MCF 10A (cell line): ENCODE measurements around the gene TEX2. TPM values are rescaled to one million over a fixed set of nuclear protein-coding genes. Genes with fewer than 3 reads are reported as not detected.
A peak's percentile ranks its signal among the peaks of the same experiment; 100 is the strongest.

ENCODE experiments used
- BruUV-seq: library from RNA; stranded (reverse); fragments of 400-500 nt; replicated peaks from 2 replicates; lab custom pipeline; 2021; lab: Mats Ljungman, UMichigan
- CTCF ChIA-PET: fragments of 300-600 bp; sonication (Branson Sonifier 250); formaldehyde crosslinking; extraction: SDS; loops from one replicate; lab custom pipeline; 2021; ENCODE audit warnings: antibody characterized with exemption, inconsistent platforms; lab: Yijun Ruan, JAX
- POLR2A ChIA-PET: fragments of 300-600, 350-650 bp; sonication (Branson Sonifier 250); formaldehyde crosslinking; extraction: SDS; loops from one replicate; lab custom pipeline; 2020; ENCODE audit warnings: antibody characterized with exemption, inconsistent platforms; lab: Yijun Ruan, JAX
- DNase-seq: peaks from one replicate; pipeline ENCODE4 v3.0.0-alpha.2; 2018; ENCODE audit not compliant: unreplicated experiment
- H3K27ac Mint-ChIP-seq: one replicate; pipeline ENCODE4 v1.8.0; 2022; ENCODE audit warnings: mild to moderate bottlenecking, low read depth, mixed read lengths; ENCODE audit not compliant: unreplicated experiment
- H3K27me3 Mint-ChIP-seq: one replicate; pipeline ENCODE4 v1.8.0; 2022; ENCODE audit warnings: mixed read lengths; ENCODE audit not compliant: insufficient read depth, unreplicated experiment
- H3K36me3 Mint-ChIP-seq: one replicate; pipeline ENCODE4 v1.8.0; 2022; ENCODE audit warnings: mild to moderate bottlenecking, moderate library complexity, mixed read lengths; ENCODE audit not compliant: insufficient read depth, unreplicated experiment
- H3K4me1 Mint-ChIP-seq: one replicate; pipeline ENCODE4 v1.8.0; 2022; ENCODE audit warnings: mixed read lengths; ENCODE audit not compliant: insufficient read depth, unreplicated experiment
- H3K4me3 Mint-ChIP-seq: one replicate; pipeline ENCODE4 v1.8.0; 2022; ENCODE audit warnings: mild to moderate bottlenecking, moderate library complexity, mixed read lengths; ENCODE audit not compliant: unreplicated experiment
- H3K9me3 Mint-ChIP-seq: one replicate; pipeline ENCODE4 v1.8.0; 2022; ENCODE audit warnings: mixed read lengths; ENCODE audit not compliant: unreplicated experiment
- CTCF ChIP-seq: fragments of 200-600 bp; IDR thresholded peaks from one replicate; pipeline ENCODE4 v1.8.0; 2022; ENCODE audit warnings: antibody characterized with exemption, mild to moderate bottlenecking; ENCODE audit not compliant: unreplicated experiment
- intact Hi-C: fragments of 100-400 bp; cut with micrococcal nuclease; formaldehyde crosslinking; loops from 2 replicates; pipeline ENCODE4 v1.14.1; 2022
- total RNA-seq: library from RNA; stranded (reverse); gene quantifications from 2 replicates; pipeline ENCODE4 v1.2.3, GENCODE V29; 2022

Gene TEX2
- total RNA-seq, 1 experiment from 2014 or later: 42.2 TPM

DNA sequence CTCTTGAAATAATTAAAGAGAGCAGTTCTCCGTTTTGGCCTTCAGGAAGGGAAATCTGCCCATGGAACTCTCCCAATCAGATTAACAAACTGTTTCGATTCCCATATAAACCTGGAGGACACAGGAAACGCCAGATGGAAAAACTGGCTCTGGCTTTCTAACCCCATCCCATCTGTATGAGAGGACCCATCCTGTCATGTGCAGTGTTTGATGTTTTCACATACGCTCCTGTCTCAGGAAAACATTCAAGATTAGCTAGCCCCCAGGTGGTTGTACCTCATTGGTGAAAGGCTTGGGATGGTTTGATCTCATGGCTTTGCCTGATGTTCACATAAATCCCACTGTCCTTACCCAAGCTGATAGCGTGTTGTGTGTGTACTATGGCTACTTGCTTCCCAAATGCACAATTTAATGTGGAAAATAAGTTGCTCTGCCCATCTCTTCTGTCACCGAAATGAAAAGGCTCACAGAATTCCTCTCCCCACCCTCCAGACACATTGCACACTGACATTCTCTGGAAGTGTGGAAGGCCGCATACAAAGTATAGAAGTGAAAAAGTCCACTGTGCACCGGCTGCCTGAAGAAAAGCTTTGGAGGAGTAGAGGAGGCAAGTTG lies 114.9 kb downstream of the TEX2 start:
- TF ChIP-seq CTCF: no peak
- peaks cover 23% of the 10 kb centered on the region for H3K4me1 Mint-ChIP-seq
- no peaks in the 10 kb centered on the region for H3K9me3 Mint-ChIP-seq
- peaks cover 11% of the 10 kb centered on the region for H3K36me3 Mint-ChIP-seq
- no peak overlapping the region for H3K27ac Mint-ChIP-seq
- TSS peak; percentile 41 for BruUV-seq
- H3K27me3 Mint-ChIP-seq: no peaks in the 10 kb centered on the region
- intact Hi-C loops: no loop called here
- peak overlapping the region; percentile 36 for H3K4me3 Mint-ChIP-seq
- peak; percentile 55 for DNase-seq
- ChIA-PET CTCF (interaction anchor here (0.5 to 4.1 kb wide), 11 partner anchors 17 to 608 kb away, joined by 3 to 53 read pairs (median 5); partner anchors contain the start of gene CSHL1), POLR2A (interaction anchor here (0.7 to 7.1 kb wide), 28 partner anchors 14 to 358 kb away, joined by 3 to 94 read pairs (median 8); partner anchors contain the start of genes CEP95, DDX5, ERN1 and TEX2)

DNA sequence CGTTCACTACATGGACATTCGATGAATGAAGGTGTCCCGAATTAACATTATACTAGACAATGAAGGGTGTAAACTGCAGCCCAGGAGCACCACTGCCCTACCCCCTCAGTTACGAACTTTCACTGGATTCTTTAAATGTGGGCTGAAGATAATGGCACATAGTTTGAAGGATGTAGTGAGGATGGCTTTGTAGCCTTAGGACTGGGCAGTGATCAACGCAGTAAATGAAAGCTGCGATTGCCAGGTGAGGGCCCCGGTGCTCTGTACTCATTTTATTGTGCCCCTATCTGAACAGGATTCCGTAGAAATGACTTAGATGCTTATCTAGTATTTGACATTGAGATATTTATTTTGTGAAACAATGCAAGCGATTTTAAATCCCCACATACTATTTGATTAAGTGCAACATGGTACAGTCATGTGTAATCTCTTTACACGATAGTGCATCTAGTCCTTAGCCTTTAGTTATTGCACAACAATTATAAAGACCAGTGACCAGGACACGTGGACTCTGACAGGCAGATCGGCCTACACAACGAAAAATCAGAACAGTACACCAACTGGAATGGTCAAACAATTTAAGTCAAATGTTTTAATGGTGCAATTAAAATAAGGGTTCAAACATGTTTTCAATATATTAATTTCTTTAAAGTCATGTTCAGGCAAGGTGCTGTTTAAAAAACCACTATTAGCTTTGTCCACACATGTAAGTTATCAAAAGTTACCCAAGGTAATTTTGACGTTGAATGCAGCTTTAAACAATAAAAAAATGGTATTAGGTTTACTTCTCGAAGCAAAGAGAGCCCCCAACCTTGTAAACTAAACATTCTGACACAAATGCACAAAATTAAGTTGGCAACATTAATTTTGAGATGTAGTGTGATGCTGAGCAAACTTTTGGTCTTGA lies 115.7 kb downstream of the TEX2 start:
- no TSS peak for BruUV-seq
- intact Hi-C loops: no loop called here
- ChIA-PET CTCF (interaction anchor here (0.6 to 4.1 kb wide), 6 partner anchors 20 to 236 kb away, joined by 3 to 53 read pairs (median 6); partner anchors contain the start of gene CSHL1), POLR2A (interaction anchor here (0.5 to 7.1 kb wide), 37 partner anchors 10 to 510 kb away, joined by 3 to 94 read pairs (median 8); partner anchors contain the start of genes CEP95, DDX5, ERN1 and POLG2)
- peak; percentile 55 for DNase-seq
- Mint-ChIP-seq H3K4me1 (peaks cover 23% of the 10 kb centered on the region), H3K27me3 (no peaks in the 10 kb centered on the region), H3K36me3 (peaks cover 3% of the 10 kb centered on the region), H3K27ac (no peak overlapping the region), H3K9me3 (no peaks in the 10 kb centered on the region), H3K4me3 (no peak overlapping the region)
- TF ChIP-seq CTCF: no peak

- Mint-ChIP-seq H3K27me3 (no peaks in the 10 kb centered on the region), H3K27ac (no peak overlapping the region), H3K4me3 (no peak overlapping the region), H3K9me3 (no peaks in the 10 kb centered on the region), H3K36me3 (no peaks in the 10 kb centered on the region), H3K4me1 (peaks cover 23% of the 10 kb centered on the region)
- ChIA-PET POLR2A (interaction anchor here (0.6 to 7.1 kb wide), 54 partner anchors 8 to 1191 kb away, joined by 3 to 94 read pairs (median 7); partner anchors contain the start of genes CCDC47, CEP95, DDX42 and DDX5), CTCF (interaction anchor here (0.5 to 1.5 kb wide), 4 partner anchors 13 to 119 kb away, joined by 3 to 5 read pairs (median 4); no protein-coding TSS in a partner anchor)
- intact Hi-C loops: no loop called here
- TF ChIP-seq CTCF: no peak
- DNase-seq: peak; percentile 61
- BruUV-seq: TSS peak; percentile 65
Observed at GRCh38 chr17:64146418-64147109, 116.5 kb downstream of the TEX2 start.
